ENCODE measurements around the gene EIF1. TPM values are rescaled to one million over a fixed set of nuclear protein-coding genes. Genes with fewer than 3 reads are reported as not detected.

EIF1 gene
- total and polyA plus RNA-seq, 12 donors = 105 to 1,189 (median 442) TPM

GRCh38 chr17:41653421-41653820 lies 35.3 kb upstream of the EIF1 start:
- H3K4me3 ChIP-seq = no peak overlapping the region
- peaks cover 2 to 4% of the 10 kb centered on the region in 2 donors for H3K4me1 ChIP-seq (replicated peaks in 1 of 2)
- H3K27me3 ChIP-seq = no peaks in the 10 kb centered on the region
- no peak for DNase-seq
- no peak overlapping the region for H3K27ac ChIP-seq
- no peaks in the 10 kb centered on the region for H3K9me3 ChIP-seq (replicated peaks in 1 of 3)
- H3K36me3 ChIP-seq (replicated peaks in 1 of 2) = no peaks in the 10 kb centered on the region
- no peak for TF ChIP-seq POLR2A (IDR thresholded peaks at IDR 0.05)
- TF ChIP-seq CTCF (IDR thresholded peaks at IDR 0.05) = no peak
- intact Hi-C loops (cut with DNase I) = loop anchor here in 1 of 2 donors (10.0 kb wide), 2 partner anchors 329 to 849 kb away; no protein-coding TSS in a partner anchor
- 76 to 87% (median 84%) methylated on average over 4 to 5 of the region's 5 CpGs for WGBS, 4 donors

- Histone ChIP-seq H3K27ac (peak overlapping the region in 1 of 5 donors; percentile 58), H3K27me3 (no peaks in the 10 kb centered on the region), H3K9me3 (replicated peaks in 1 of 3) (no peaks in the 10 kb centered on the region), H3K4me1 (replicated peaks in 1 of 2) (no peaks in the 10 kb centered on the region), H3K36me3 (replicated peaks in 1 of 2) (no peaks in the 10 kb centered on the region), H3K4me3 (no peak overlapping the region)
- TF ChIP-seq POLR2A (IDR thresholded peaks at IDR 0.05) (no peak), CTCF (IDR thresholded peaks at IDR 0.05) (no peak)
- no peak for DNase-seq
- WGBS, 4 donors = 70 to 83% (median 79%) methylated on average over 1 to 14 of the region's 14 CpGs
- intact Hi-C loops (cut with DNase I) = loop anchor here in 1 of 2 donors (10.0 kb wide), 2 partner anchors 329 to 849 kb away; no protein-coding TSS in a partner anchor
Measured at GRCh38 chr17:41653892-41654677, 34.6 kb upstream of the EIF1 start.

GRCh38 chr17:41654678-41655607 lies 33.7 kb upstream of the EIF1 start:
- no peak for DNase-seq
- peak overlapping the region in 2 of 5 donors; percentile 8 to 58 for H3K27ac ChIP-seq
- no peaks in the 10 kb centered on the region for H3K36me3 ChIP-seq (replicated peaks in 1 of 2)
- intact Hi-C loops (cut with DNase I) = loop anchor here in 1 of 2 donors (5.0 to 10.0 kb wide), 3 partner anchors 103 to 850 kb away; no protein-coding TSS in a partner anchor
- H3K27me3 ChIP-seq = no peaks in the 10 kb centered on the region
- WGBS, 4 donors = 72 to 80% (median 78%) methylated on average over 6 to 24 of the region's 24 CpGs
- no peaks in the 10 kb centered on the region for H3K9me3 ChIP-seq (replicated peaks in 1 of 3)
- H3K4me3 ChIP-seq = no peak overlapping the region
- H3K4me1 ChIP-seq (replicated peaks in 1 of 2) = no peaks in the 10 kb centered on the region
- TF ChIP-seq CTCF (IDR thresholded peaks at IDR 0.05) (no peak), POLR2A (IDR thresholded peaks at IDR 0.05) (no peak)

GRCh38 chr17:41655611-41656111 lies 33.0 kb upstream of the EIF1 start:
- TF ChIP-seq POLR2A (IDR thresholded peaks at IDR 0.05) (no peak), CTCF (IDR thresholded peaks at IDR 0.05) (no peak)
- peak in 1 of 7 donors; percentile 64 for DNase-seq
- Histone ChIP-seq H3K4me3 (no peak overlapping the region), H3K4me1 (replicated peaks in 1 of 2) (no peaks in the 10 kb centered on the region), H3K27ac (peak overlapping the region in 2 of 5 donors; percentile 8 to 58), H3K36me3 (replicated peaks in 1 of 2) (no peaks in the 10 kb centered on the region), H3K9me3 (replicated peaks in 1 of 3) (no peaks in the 10 kb centered on the region), H3K27me3 (no peaks in the 10 kb centered on the region)
- WGBS, 4 donors = 54 to 74% (median 73%) methylated on average over 11 to 18 of the region's 18 CpGs
- intact Hi-C loops (cut with DNase I) = loop anchor here in 1 of 2 donors (5.0 to 10.0 kb wide), 3 partner anchors 103 to 851 kb away; no protein-coding TSS in a partner anchor
